NCI-H510A treated with DMSO at 0.1 percent for 48 hours (cell line): Measurements from ENCODE around the gene SLC5A11.
"Not testable (repeated sequence)": the region's sequence is repeated elsewhere in the genome, so short reads cannot be mapped to it uniquely, and the experiment has no call there.

Source experiments
- DNase-seq: peaks from one replicate; lab custom pipeline; 2025; lab: John Stamatoyannopoulos, UW

Gene SLC5A11

DNA sequence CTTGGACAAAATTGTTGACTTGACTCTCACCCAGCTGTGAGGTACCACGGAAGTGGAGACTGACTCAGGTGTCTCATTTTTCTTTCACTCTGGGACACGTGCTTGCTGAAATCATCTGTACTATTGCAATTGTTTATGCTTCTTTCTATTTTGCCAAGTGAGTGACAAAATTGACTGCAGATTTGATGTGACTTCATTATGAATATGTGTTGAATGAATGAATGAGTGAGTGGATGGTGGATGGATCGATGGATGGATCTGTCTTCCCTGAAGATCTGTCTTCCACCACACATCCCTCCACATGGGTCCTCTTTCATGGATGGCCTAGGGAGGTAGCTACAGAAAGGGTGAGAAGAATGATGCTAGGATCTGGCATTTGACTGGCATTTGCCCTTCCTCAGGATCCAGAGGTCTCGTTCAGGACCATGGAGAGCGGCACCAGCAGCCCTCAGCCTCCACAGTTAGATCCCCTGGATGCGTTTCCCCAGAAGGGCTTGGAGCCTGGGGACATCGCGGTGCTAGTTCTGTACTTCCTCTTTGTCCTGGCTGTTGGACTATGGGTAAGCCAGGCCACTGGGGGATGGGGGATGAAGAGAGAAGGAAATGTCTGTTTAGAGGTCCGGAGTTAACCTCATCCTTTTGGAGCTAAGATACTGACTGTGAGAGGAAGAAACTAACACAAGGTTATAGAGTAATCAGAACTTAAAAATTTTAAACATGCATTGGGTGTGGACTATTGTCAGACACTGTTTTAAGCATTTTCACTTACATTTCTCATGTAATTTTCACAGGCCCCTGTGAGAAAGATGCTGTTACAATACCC, 12.7 kb downstream of the SLC5A11 start:
- DNase-seq, result no peak

DNA sequence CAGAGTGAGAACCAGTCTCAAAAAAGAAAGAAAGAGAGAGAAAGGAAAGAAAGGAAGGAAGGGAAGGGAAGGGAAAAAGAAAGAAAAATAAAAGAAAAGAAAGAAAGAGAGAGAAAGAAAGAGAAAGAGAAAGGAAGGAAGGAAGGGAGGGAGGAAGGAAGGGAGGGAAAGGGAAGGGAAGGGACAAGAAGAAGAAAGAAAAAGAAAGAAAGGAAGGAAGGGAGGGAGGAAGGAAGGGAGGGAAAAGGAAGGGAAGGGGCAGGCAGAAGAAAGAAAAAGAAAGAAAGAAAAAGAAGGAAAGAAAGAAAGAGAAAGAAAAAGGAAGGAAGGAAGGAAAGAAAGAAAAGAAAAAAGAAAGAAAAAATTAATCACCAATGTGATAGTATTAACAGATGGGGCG, 15.7 kb downstream of the SLC5A11 start:
- no peak for DNase-seq

DNA sequence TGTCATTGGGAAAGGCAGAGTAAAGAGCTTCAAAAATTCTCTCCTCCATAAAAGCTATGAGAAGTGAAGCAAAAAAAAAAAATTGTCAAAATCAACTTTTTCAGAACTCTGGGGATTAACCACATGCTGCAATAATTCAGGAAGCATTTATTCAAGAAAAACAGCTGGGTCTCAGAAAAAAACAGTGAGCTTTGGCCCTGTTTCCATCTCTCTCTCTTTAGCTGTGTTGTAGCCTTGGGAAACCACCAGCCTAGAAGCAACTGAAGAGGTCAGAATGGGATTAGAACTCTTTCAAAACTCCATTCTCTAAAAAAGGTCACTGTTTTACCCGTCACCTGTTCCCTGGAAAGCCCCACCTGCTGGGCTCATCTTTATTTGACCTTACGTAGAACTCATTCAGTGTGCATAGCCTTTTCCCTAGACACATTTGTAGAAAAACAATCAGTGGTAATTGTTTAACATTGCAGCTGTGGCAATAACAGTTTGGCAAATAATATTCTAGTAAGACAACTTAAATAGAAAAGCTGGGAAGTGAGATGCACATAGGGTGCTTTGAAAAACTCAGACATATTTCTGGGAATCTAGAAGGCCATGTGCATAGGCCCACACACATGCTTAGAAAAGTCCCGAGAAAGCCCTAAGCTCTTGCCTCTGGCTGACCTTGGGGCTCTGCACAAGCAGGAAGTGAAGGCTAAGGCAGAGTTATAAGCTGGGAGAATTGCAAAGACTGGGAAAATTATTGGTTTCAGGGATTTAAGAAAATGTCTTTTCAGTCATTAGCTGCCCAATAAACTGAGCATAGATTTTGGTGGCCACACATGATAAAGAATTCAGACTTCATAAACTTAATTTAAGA, 18.0 kb downstream of the SLC5A11 start:
- DNase-seq, result no peak

DNA sequence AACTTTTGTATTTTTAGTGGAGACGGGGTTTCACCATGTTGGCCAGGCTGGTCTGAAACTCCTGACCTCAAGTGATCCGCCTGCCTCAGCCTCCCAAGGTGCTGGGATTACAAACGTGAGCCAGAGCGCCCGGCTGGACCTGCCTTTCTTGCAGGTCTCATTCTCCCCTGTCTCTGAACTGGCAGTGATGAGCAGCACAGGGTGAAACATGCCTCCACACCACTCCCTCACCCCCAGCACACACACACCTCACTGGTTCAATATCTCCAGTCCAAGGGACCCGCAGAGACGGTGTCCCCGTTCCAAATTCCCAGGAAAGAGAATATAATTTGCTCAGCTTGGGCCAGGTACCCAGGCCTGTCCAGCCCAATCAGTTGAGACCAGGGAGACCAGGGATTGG, 23.3 kb downstream of the SLC5A11 start:
- no peak for DNase-seq

DNA sequence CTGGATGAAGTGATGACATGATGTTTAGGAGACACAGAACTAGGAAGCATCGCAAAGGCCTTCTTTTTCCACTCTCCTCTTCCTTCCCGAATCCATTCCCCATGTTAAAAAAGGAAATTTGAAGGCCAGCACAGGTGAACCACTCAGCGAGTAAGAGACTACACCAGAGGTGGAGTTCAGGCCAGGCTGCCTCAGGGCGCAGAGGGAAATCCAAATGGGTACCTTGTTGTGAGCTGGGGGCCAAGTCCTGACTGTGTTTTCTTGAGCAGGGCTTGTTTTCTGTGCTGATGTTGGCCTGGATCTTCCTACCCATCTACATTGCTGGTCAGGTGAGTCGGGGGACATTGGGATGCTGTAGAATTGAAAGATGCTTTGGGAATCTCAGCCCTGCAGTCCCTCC, 26.1 kb downstream of the SLC5A11 start:
- no peak for DNase-seq

DNA sequence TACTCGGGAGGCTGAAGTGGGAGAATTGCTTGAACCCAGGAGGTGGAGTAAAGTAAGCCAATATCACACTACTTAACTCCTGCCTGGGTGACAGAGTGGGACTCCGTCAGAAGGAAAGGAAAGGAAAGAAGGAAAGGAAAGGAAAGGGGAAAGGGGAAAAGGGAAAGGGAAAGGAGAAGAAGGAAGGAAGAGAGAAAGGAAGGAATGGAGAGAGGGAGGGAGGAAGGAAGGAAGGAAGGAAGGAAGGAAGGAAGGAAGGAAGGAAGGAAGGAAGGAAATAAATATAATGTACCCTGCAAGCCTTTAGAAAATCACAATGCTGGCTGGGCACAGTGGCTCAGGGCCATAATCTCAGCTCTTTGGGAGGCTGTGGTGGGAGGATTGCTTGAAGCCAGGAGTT, 27.3 kb downstream of the SLC5A11 start:
- no peak for DNase-seq

DNA sequence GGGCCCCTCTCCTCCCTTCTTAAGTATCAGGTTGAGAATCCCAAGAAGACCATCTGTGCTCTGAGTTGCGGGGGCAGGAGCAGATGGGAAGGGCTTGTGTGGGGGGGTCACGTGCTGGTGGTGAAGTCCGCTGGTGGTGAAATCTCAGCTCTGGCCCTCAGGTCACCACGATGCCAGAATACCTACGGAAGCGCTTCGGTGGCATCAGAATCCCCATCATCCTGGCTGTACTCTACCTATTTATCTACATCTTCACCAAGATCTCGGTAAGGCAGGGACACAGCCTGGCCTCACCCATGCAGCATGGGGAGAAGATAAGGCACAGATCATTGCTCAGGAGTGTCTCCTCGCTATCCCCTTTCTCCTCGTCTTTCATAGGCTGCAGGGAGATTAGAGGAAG, 29.7 kb downstream of the SLC5A11 start:
- DNase-seq, result no peak

DNA sequence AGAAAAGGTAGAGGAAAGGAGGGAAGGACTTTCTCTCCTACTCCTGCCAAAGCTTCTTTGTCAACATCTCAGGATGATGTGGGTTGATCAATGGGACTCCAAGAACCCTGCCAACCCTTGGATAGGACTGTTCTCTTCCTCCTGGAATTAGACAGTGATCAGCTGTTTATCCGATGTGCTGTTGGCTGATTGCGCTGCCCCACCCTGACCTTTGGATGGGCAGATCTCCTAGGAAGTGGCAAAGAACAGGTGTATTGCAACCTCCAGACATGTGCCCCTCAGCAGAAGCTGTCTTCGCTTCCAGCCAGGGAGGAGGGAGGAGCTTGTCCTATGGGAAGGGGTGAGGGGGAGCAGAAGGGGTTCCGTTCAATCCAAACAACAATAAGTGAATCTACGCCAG, 30.5 kb downstream of the SLC5A11 start:
- DNase-seq, result no peak

DNA sequence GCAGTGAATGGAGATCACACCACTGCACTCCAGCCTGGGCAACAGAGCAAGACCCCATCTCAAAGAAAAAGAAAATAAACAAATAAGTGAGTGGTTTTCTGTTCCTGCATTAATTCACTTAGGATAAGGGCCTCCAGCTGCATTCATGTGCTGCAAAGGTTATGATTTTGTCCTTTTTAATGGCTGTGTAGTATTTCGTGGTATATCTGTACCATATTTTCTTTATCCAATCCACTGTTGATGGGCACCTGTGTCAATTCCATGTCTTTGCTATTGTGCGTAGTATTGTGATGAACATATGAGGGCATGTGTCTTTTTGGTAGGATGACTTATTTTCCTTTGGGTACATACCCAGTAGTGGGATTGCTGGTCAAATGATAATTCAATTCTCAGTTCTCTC, 33.9 kb downstream of the SLC5A11 start:
- DNase-seq, result no peak

DNA sequence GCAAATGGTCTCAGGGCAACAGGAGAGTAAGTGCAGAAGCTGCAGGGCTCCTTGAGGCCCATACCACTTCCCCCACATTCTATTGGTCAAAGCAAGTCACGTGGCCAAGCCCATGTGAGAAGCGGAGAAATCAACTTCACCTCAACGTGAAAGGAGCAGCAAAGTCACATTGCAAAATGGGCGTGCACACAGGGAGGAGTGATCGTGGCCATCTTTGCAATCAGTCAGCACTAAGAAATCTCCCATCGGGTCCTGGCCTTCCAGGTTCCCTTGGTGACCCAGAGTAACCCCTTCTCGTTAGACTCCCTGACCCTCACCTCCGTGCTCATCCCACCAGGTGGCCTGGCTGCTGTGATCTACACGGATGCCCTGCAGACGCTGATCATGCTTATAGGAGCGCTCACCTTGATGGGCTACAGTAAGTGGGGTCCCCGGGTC, 38.0 kb downstream of the SLC5A11 start:
- DNase-seq, result no peak

DNA sequence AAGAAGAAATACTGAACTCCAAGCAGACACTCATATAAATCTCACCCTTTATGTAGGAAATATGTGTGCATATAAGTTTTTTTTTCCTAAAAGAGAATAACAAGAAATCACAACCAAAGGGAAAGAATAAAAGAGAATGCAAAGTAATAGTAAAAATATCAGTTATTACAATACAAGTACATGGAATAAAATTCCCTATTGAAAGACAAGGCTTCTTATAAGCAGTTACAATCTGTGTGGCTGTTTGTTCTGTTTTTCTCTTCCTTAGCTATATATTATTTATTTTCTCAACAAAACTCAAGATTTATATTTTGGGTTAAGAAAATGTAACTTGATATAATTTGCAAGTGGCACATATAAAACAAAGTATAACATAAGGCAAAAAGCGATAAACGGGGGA, 41.7 kb downstream of the SLC5A11 start:
- no peak for DNase-seq

DNA sequence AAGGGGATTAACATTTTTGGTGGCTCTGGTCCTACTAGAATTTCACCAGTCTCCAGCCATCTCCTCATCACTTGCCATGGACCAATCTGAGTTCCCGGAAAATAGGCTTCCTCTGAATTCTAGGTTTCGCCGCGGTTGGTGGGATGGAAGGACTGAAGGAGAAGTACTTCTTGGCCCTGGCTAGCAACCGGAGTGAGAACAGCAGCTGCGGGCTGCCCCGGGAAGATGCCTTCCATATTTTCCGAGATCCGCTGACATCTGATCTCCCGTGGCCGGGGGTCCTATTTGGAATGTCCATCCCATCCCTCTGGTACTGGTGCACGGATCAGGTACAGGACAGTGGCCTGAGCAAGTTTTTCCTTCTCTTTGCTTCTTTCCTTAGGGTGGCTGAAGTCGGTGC, 45.0 kb downstream of the SLC5A11 start:
- DNase-seq, result no peak

DNA sequence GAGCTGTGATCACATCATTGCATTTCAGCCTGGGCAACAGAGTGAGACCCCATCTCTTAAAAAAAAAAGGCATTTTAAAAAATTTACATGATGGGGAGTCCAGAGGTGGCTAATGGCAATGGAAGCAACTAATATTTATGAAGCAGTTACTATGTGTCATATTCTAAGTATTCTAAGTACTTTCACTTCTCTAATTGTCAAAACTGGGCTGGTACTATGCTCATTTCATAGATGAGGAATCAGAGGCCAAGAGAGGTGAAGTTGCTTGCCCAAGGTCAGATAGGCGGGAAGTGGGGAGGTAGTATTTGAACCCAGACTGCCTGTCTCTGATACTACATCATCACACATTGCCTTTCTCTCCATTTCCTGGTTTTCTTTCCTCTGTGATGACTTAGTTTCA, 50.7 kb downstream of the SLC5A11 start:
- DNase-seq, result no peak

DNA sequence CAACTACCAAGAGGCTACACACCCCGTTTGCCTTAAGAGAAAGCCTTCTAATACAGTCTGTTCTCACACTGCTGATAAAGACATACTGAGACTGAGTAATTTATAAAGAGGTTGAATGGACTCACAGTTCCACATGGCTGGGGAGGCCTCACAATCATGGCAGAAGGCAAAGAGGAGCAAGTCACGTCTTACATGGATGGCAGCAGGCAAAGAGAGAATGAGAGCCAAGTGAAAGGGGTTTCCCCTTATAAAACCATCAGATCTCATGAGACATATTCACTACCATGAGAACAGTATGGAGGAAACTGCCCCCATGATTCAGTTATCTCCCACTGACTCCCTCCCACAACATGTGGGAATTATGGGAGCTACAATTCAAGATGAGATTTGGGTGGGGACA, 51.8 kb downstream of the SLC5A11 start:
- not testable (repeated sequence) for DNase-seq

DNA sequence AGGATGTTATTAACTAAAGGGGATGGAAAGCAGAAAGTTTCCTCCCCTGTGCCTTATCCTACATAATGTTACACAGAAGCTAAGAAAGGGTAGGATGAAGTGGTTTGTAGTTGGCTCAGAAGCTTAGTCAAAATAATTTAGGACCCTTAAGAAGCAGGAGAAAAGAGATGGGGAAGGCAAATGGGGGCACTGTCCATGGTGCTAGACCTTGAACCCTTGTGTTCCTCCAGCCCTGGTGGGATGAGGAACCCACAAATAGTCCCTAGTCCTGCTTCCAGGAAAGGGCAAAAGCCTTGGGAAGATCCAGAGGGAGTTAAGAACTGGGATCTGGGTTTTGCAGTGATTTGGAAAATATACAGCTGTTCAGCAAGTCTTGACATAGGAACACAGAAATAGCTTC, 54.5 kb downstream of the SLC5A11 start:
- DNase-seq, result no peak

DNA sequence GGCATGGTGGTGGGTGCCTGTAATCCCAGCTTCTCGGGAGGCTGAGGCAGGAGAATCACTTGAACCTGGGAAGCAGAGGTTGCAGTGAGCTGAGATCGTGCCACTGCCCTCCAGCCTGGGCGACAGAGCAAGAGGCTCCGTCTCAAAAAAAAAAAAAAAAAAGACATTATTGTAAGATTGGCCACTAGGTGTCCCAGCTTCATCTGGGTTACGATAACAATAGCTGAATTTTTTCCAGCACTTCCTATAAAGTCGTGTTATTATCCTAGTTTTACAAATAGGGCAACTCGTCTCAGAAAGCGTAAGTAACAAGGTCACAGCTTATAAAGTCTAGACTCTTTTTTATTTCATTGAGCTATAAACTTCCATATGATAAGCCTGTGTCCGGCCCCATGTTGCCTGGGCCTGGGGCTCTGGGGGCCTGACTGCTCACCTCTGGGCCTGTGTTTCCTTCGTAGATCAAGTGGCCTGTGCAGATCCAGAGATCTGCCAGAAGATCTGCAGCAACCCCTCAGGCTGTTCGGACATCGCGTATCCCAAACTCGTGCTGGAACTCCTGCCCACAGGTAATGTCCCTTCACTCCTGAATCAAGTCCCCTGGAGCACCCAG, 60.5 kb downstream of the SLC5A11 start:
- peak; percentile 7 for DNase-seq

DNA sequence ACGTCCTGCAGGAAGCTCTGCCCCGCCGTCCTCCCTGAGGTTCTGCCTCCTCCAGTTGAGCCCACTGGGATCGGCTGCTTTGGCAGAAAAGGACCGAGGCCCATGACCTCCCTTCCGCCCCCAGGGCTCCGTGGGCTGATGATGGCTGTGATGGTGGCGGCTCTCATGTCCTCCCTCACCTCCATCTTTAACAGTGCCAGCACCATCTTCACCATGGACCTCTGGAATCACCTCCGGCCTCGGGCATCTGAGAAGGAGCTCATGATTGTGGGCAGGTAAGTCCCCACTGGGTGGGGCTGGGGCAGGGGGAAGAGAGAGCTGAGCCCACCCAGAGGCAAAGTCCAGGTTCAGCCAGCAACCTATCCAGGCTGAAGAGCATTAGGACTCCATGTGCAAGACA, 61.1 kb downstream of the SLC5A11 start:
- DNase-seq, result no peak

DNA sequence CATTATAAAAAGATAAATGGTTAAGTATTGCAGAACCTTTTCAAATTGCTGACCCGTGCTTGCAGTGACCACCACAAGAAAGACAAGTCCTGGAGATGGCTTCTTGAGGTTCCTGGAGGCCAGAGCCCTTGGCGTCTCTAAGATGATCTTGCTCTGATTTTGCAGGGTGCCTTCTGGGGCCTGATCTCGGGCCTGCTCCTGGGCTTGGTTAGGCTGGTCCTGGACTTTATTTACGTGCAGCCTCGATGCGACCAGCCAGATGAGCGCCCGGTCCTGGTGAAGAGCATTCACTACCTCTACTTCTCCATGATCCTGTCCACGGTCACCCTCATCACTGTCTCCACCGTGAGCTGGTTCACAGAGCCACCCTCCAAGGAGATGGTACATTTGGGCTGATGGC, 63.0 kb downstream of the SLC5A11 start:
- DNase-seq, result no peak

DNA sequence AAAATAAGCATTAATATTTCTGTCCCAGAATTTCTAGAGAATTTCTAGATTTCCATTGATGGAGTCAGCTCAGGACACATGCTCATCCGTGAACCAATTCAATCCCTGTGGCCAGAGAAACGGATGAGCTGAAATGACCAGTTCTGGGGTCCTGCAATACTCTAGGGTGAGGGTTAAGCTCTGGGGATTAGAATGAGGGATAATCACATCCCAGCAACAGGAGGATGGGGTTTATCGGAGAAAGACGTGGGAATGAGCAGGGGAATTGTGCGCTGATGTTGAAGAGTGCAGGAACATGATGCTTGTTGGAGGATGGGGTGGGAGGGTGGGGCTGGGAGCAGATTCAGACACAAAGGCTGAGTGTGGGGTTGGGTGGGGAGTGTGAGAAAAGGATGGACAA, 64.1 kb downstream of the SLC5A11 start:
- no peak for DNase-seq

DNA sequence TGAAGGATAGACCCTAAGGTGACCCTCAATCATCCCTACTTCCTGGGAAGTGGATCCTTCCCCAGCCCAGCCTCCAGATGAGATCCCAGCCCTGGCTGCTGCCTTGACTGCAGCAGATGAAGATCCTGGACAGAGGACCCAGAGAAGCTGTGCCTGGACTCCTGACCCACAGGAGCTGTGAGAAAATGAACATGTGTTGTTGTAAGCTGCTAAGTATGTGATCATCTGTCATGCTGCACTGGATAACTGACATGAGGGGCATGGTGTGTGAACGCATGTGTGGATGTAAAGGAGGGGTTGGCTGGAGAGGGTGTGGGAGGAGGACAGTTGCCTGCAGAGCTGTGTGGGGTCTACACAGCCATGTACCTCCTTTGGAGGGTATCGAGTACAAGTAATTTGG, 69.3 kb downstream of the SLC5A11 start:
- DNase-seq, result no peak

DNA sequence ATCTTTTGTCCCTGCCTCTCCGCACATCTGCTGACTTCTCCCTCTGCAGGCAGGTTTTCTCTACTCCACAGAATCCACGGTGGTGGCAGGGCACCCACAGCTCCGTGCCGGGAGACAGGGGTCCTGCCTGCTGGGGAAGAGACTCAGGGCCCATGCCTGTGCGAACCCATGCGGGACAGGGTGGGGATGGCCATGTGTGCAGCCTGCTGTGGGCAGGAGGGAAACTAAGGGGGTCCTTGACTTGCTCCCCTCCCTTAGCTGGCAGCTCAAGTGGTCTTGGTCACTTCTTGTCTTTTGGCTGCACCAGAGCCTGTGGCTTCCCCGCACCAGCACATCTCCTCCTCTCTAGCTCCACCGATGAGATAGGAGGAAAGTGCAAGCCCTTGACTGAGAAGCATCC, 69.8 kb downstream of the SLC5A11 start:
- DNase-seq, result no peak

DNA sequence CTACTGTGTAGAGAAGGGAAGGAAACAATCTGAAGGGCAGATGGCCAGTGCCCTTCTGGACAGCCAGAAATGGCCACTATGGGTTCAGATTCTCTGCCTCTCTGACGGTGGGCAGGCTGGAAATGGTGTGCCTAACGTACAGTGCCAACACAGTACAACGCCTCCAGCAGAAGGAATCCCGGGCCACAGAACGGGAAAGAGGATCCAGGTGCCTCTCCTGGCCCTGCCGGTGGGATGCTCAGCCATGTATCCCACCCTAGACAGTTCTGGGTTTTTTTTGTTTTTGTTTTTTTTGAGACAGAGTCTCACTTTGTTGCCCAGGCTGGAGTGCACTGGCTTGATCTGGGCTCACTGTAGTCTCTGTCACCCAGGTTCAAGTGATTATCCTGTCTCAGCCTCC, 71.5 kb downstream of the SLC5A11 start:
- DNase-seq, result no peak

DNA sequence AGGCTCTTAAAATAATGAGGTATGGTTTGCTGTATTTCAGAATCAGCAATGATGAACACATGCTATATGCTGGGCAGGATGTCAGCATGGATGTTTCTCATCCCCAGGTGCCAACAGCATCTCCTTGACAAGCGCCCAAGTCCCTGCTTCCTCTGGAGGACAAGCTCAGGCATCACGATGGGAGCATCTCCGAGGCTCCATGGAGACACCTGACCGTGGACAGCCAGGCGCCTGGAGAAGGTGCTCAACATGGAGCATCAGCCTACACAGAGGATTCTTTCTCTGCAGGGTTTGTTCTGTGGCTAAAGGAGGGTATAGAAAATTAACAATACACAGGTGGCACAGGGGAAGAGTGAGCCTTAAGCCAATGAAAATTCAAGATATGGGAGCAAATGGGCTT, 72.1 kb downstream of the SLC5A11 start:
- no peak for DNase-seq
